H1 (cell line): ENCODE results near the gene AGBL1.

Experiments
- CEBPB ChIP-seq: IDR thresholded peaks from 2 replicates; pipeline ENCODE4 v1.6.1; 2012; ENCODE audit warnings: low read depth, low read length
- CTCF ChIP-seq, 3 experiments: IDR thresholded peaks; 1 replicate in 2 of 3; 2 replicates in 1 of 3; pipeline versions ENCODE4 v1.5.1 to v1.6.1; 2011; ENCODE audit warnings: low read length in 3 of 3, mild to moderate bottlenecking in 3 of 3, inconsistent platforms in 2 of 3, low read depth in 1 of 3, moderate library complexity in 1 of 3; ENCODE audit not compliant: insufficient read depth in 1 of 3; ENCODE audit errors: control extremely low read depth in 1 of 3
- GABPA ChIP-seq: IDR thresholded peaks from 2 replicates; pipeline ENCODE4 v1.6.1; 2011; ENCODE audit warnings: mild to moderate bottlenecking, low read length, moderate library complexity, borderline replicate concordance; ENCODE audit not compliant: insufficient read depth
- RAD21 ChIP-seq, 2 experiments: IDR thresholded peaks in 1 of 2; conservative IDR thresholded peaks in 1 of 2; 2 replicates each; pipeline ENCODE4 v1.6.1; 2011; ENCODE audit warnings: low read depth in 2 of 2, low read length in 2 of 2, improper control_type of control experiment in 1 of 2, inconsistent platforms in 1 of 2, mild to moderate bottlenecking in 1 of 2, moderate library complexity in 1 of 2
- TBP ChIP-seq: IDR thresholded peaks from 2 replicates; pipeline ENCODE4 v1.6.1; 2011; ENCODE audit warnings: low read depth, low read length, improper control_type of control experiment
- ZNF274 ChIP-seq: IDR thresholded peaks from 2 replicates; pipeline ENCODE4 v1.7.0; 2012; ENCODE audit warnings: low read length, borderline replicate concordance; ENCODE audit errors: extremely low read depth

GRCh38 chr15:86834115-86834863, 754.6 kb downstream of the AGBL1 start:
- no peak for TF ChIP-seq ZNF274
- no peak for TF ChIP-seq TBP
- TF ChIP-seq CEBPB = no peak
- no peak for TF ChIP-seq RAD21 (IDR thresholded peaks at IDR 0.05 in 1 of 2, conservative IDR thresholded peaks at IDR 0.05 in 1 of 2; ENCODE audit: low read depth in 2 of 2, low read length in 2 of 2)
- no peak for TF ChIP-seq GABPA
- no peak for TF ChIP-seq CTCF (IDR thresholded peaks at IDR 0.05; ENCODE audit: control extremely low read depth in 1 of 3, insufficient read depth in 1 of 3, low read depth in 1 of 3, low read length in 3 of 3)
